ENCODE measurements around the gene MVD. TPM values are rescaled to one million over a fixed set of nuclear protein-coding genes. Genes with fewer than 3 reads are reported as not detected.

The MVD gene
- total RNA-seq, 1 donor from 2014 or later = 25.3 TPM

DNA sequence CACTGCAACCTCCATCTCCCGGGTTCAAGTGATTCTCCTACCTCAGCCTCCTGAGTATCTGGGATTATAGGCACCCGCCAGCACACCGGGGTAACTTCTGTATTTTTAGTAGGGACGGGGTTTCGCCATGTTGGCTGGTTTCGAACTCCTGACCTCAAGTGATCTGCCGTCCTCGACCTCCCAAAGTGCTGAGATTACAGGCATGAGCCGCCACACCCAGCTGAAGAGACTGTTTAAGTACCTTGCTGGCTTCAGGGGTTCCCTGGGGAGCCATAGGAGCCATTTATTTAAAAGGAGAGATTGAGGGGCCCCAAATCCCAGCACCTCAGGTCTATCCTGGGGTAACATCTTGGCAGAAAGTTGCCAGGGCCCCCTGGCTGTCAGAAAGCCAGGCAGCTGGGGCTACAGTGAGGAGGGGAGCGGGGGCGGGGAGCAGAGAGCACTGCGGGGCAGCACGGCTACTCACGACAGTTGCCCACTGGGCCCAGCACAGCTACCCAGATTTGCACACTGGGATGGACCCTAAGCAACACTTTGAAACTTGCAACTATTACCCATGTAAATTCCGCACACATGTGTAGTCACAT lies 21.8 kb upstream of the MVD start:
- no peak overlapping the region for H3K27ac ChIP-seq (replicated peaks)
- TF ChIP-seq, protein P1, sequence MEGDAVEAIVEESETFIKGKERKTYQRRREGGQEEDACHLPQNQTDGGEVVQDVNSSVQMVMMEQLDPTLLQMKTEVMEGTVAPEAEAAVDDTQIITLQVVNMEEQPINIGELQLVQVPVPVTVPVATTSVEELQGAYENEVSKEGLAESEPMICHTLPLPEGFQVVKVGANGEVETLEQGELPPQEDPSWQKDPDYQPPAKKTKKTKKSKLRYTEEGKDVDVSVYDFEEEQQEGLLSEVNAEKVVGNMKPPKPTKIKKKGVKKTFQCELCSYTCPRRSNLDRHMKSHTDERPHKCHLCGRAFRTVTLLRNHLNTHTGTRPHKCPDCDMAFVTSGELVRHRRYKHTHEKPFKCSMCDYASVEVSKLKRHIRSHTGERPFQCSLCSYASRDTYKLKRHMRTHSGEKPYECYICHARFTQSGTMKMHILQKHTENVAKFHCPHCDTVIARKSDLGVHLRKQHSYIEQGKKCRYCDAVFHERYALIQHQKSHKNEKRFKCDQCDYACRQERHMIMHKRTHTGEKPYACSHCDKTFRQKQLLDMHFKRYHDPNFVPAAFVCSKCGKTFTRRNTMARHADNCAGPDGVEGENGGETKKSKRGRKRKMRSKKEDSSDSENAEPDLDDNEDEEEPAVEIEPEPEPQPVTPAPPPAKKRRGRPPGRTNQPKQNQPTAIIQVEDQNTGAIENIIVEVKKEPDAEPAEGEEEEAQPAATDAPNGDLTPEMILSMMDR (IDR thresholded peaks at IDR 0.05; ENCODE audit: borderline replicate concordance) = no peak
- DNase-seq = no peak
- H3K4me3 ChIP-seq = peak overlapping the region; percentile 76
- H3K4me1 ChIP-seq = peaks cover 37% of the 10 kb centered on the region
- intact Hi-C loops (cut with micrococcal nuclease) = no loop called here
- no peaks in the 10 kb centered on the region for H3K9me3 ChIP-seq (replicated peaks)
- H3K27me3 ChIP-seq (ENCODE audit: low read depth) = peaks cover 93% of the 10 kb centered on the region
- no peaks in the 10 kb centered on the region for H3K36me3 ChIP-seq

GRCh38 chr16:88681709-88682451 lies 19.0 kb upstream of the MVD start:
- peaks cover 28% of the 10 kb centered on the region for H3K4me1 ChIP-seq
- peak; percentile 55 for DNase-seq
- H3K9me3 ChIP-seq (replicated peaks) = no peaks in the 10 kb centered on the region
- no peaks in the 10 kb centered on the region for H3K36me3 ChIP-seq
- H3K27me3 ChIP-seq (ENCODE audit: low read depth) = peaks cover 78% of the 10 kb centered on the region
- no peak overlapping the region for H3K4me3 ChIP-seq
- H3K27ac ChIP-seq (replicated peaks) = peak overlapping the region; percentile 27
- intact Hi-C loops (cut with micrococcal nuclease) = no loop called here
- TF ChIP-seq, protein P1 (IDR thresholded peaks at IDR 0.05; ENCODE audit: borderline replicate concordance) = no peak

DNA sequence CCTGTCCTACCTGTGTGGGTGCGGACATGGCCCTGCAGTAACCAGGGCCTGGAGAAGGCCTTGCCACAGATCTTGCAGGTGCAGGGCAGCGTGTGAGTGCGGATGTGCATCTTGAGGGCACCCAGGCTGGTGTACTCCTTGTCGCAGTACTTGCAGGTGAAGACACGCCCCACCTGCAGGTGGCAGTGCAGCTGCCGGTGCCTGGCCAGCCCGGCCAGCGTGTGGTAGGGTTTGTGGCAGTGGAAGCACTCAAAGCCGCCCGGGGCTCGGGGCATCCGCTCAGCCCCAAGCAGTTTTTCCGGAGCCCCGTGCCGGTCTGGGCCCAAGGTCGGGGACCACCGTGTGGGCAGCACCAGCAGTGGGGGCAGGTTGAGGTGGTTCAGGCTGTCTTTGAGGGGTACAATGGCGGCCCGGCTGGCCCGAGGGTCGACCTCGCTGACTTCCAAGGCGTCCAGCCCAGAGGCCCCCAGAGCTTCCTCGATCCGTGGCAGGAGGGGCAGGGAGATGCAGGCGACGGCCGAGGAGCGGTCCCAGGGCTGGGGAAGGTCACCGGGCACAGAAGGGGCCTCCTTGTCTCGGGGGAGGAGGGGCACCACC lies 18.3 kb upstream of the MVD start:
- Histone ChIP-seq H3K27me3 (ENCODE audit: low read depth) (peaks cover 71% of the 10 kb centered on the region), H3K36me3 (no peaks in the 10 kb centered on the region), H3K4me1 (peaks cover 24% of the 10 kb centered on the region), H3K9me3 (replicated peaks) (no peaks in the 10 kb centered on the region), H3K27ac (replicated peaks) (no peak overlapping the region), H3K4me3 (no peak overlapping the region)
- intact Hi-C loops (cut with micrococcal nuclease) = no loop called here
- TF ChIP-seq, protein P1 (IDR thresholded peaks at IDR 0.05; ENCODE audit: borderline replicate concordance) = peak; percentile 16
- no peak for DNase-seq

- DNase-seq = no peak
- H3K4me3 ChIP-seq = no peak overlapping the region
- no peaks in the 10 kb centered on the region for H3K36me3 ChIP-seq
- H3K9me3 ChIP-seq (replicated peaks) = no peaks in the 10 kb centered on the region
- intact Hi-C loops (cut with micrococcal nuclease) = no loop called here
- TF ChIP-seq, protein P1 (IDR thresholded peaks at IDR 0.05; ENCODE audit: borderline replicate concordance) = no peak
- H3K27ac ChIP-seq (replicated peaks) = no peak overlapping the region
- peaks cover 21% of the 10 kb centered on the region for H3K4me1 ChIP-seq
- H3K27me3 ChIP-seq (ENCODE audit: low read depth) = peaks cover 66% of the 10 kb centered on the region
These were observed 17.7 kb upstream of the MVD start for GRCh38 chr16:88680554-88681083.

GRCh38 chr16:88678224-88678979 lies 15.5 kb upstream of the MVD start:
- Histone ChIP-seq H3K27me3 (ENCODE audit: low read depth) (peaks cover 44% of the 10 kb centered on the region), H3K4me1 (peaks cover 31% of the 10 kb centered on the region), H3K9me3 (replicated peaks) (no peaks in the 10 kb centered on the region), H3K27ac (replicated peaks) (no peak overlapping the region), H3K36me3 (no peaks in the 10 kb centered on the region), H3K4me3 (no peak overlapping the region)
- DNase-seq = no peak
- TF ChIP-seq, protein P1 (IDR thresholded peaks at IDR 0.05; ENCODE audit: borderline replicate concordance) = no peak
- intact Hi-C loops (cut with micrococcal nuclease) = no loop called here
